ENCODE data around the gene LST1. TPM values are rescaled to one million over a fixed set of nuclear protein-coding genes. Genes with fewer than 3 reads are reported as not detected.

Gene LST1
- total and polyA plus RNA-seq, 2 donors (not counting 1 experiment from before 2014, with no cell fraction given): 7.4 to 30.5 TPM

GRCh38 chr6:31580438-31580740 lies 5.7 kb upstream of the LST1 start:
- Mint-ChIP-seq H3K4me1 (peaks cover 82% of the 10 kb centered on the region), H3K27ac (peak overlapping the region; percentile 99), H3K27me3 (no peaks in the 10 kb centered on the region), H3K4me3 (peak overlapping the region; percentile 98), H3K9me3 (ENCODE audit: insufficient read depth) (no peaks in the 10 kb centered on the region)
- Histone ChIP-seq H3K9me3 (ENCODE audit: control extremely low read depth in 1 of 3, control insufficient read depth in 2 of 3, insufficient read depth in 1 of 3, low read length in 2 of 3) (no peaks in the 10 kb centered on the region), H3K9ac (ENCODE audit: low read length) (peak overlapping the region; percentile 97), H3K4me2 (replicated peaks; ENCODE audit: low read depth, low read length, poor library complexity, severe bottlenecking) (peak overlapping the region; percentile 88), H3K4me1 (ENCODE audit: control insufficient read depth in 2 of 2, insufficient read depth in 2 of 2, low read length in 2 of 2) (peaks cover 66 to 83% of the 10 kb centered on the region in 2 donors), H2AFZ (ENCODE audit: insufficient read depth, low read depth, low read length, poor library complexity, severe bottlenecking) (peak overlapping the region; percentile 55), H3K79me2 (ENCODE audit: control insufficient read depth, insufficient read depth, low read length) (peaks cover 79% of the 10 kb centered on the region), H3K4me3 (ENCODE audit: control extremely low read depth in 1 of 5, extremely low read depth in 1 of 5, insufficient read depth in 1 of 5, low read depth in 2 of 5, low read length in 4 of 5) (peak overlapping the region; percentile 51 to 100 (median 85)), H3K27ac (ENCODE audit: low read length in 2 of 2) (peak overlapping the region; percentile 95 to 97), H4K20me1 (ENCODE audit: control insufficient read depth, insufficient read depth, low read length, poor library complexity, severe bottlenecking) (peaks cover 33% of the 10 kb centered on the region), H3K27me3 (replicated peaks in 1 of 4; ENCODE audit: control extremely low read depth in 1 of 4, control insufficient read depth in 3 of 4, insufficient read depth in 4 of 4, low read length in 3 of 4) (no peaks in the 10 kb centered on the region), H3K36me3 (replicated peaks in 1 of 2; ENCODE audit: control extremely low read depth in 1 of 2, control insufficient read depth in 1 of 2, extremely low read depth in 1 of 2, insufficient read depth in 2 of 2, low read length in 1 of 2) (peaks cover 2 to 39% of the 10 kb centered on the region in 2 experiments)
- intact Hi-C loops (cut with micrococcal nuclease): loop anchor here (1.0 to 2.0 kb wide), 2 partner anchors 22 to 29 kb away; no protein-coding TSS in a partner anchor
- DNase-seq (no peak), ATAC-seq (ENCODE audit: low read depth) (no peak)
- WGBS (ENCODE audit: insufficient coverage): 32% methylated on average over 11 of the region's 11 CpGs
- POLR2A ChIA-PET: interaction anchor here (0.6 to 42.6 kb wide), 9 partner anchors 4 to 934 kb away, joined by 3 to 1450 read pairs (median 7); partner anchors contain the start of genes ATP6V1G2, DDX39B, LSM2 and LST1
- TF ChIP-seq EZH2 (IDR thresholded peaks at IDR 0.05; ENCODE audit: borderline replicate concordance, insufficient read depth, low read depth, low read length, poor library complexity, severe bottlenecking): no peak
- no peak for TF ChIP-seq CTCF (IDR thresholded peaks at IDR 0.05)
- CTCF ChIA-PET: interaction anchor here (0.8 to 35.3 kb wide), 8 partner anchors 15 to 252 kb away, joined by 3 to 2241 read pairs (median 6); partner anchors contain the start of genes ATP6V1G2, DDX39B, LST1 and LTA

GRCh38 chr6:31580807-31581433 lies 5.2 kb upstream of the LST1 start:
- intact Hi-C loops (cut with micrococcal nuclease): loop anchor here (1.0 to 2.0 kb wide), 4 partner anchors 9 to 30 kb away; partner anchors contain the start of gene LTA
- peaks cover 29% of the 10 kb centered on the region for H4K20me1 ChIP-seq (ENCODE audit: control insufficient read depth, insufficient read depth, low read length, poor library complexity, severe bottlenecking)
- peak overlapping the region; percentile 97 for H3K9ac ChIP-seq (ENCODE audit: low read length)
- Mint-ChIP-seq H3K9me3 (ENCODE audit: insufficient read depth) (no peaks in the 10 kb centered on the region), H3K4me3 (peak overlapping the region; percentile 98), H3K4me1 (peaks cover 82% of the 10 kb centered on the region), H3K27me3 (no peaks in the 10 kb centered on the region), H3K27ac (peak overlapping the region; percentile 99)
- under 1% methylated on average over 62 of the region's 62 CpGs for WGBS (ENCODE audit: insufficient coverage)
- H2AFZ ChIP-seq (ENCODE audit: insufficient read depth, low read depth, low read length, poor library complexity, severe bottlenecking): peak overlapping the region; percentile 55
- H3K9me3 ChIP-seq (ENCODE audit: control extremely low read depth in 1 of 3, control insufficient read depth in 2 of 3, insufficient read depth in 1 of 3, low read length in 2 of 3): no peaks in the 10 kb centered on the region
- ChIA-PET POLR2A (interaction anchor here (0.7 to 42.6 kb wide), 9 partner anchors 4 to 226 kb away, joined by 3 to 1450 read pairs (median 6); partner anchors contain the start of genes ATP6V1G2, BAG6, DDX39B and LSM2), CTCF (interaction anchor here (0.8 to 35.3 kb wide), 8 partner anchors 14 to 252 kb away, joined by 3 to 2241 read pairs (median 6); partner anchors contain the start of genes ATP6V1G2, DDX39B, LST1 and LTA)
- H3K36me3 ChIP-seq (replicated peaks in 1 of 2; ENCODE audit: control extremely low read depth in 1 of 2, control insufficient read depth in 1 of 2, extremely low read depth in 1 of 2, insufficient read depth in 2 of 2, low read length in 1 of 2): peaks cover 2 to 39% of the 10 kb centered on the region in 2 experiments
- H3K4me2 ChIP-seq (replicated peaks; ENCODE audit: low read depth, low read length, poor library complexity, severe bottlenecking): peak overlapping the region; percentile 88
- no peaks in the 10 kb centered on the region for H3K27me3 ChIP-seq (replicated peaks in 1 of 4; ENCODE audit: control extremely low read depth in 1 of 4, control insufficient read depth in 3 of 4, insufficient read depth in 4 of 4, low read length in 3 of 4)
- H3K79me2 ChIP-seq (ENCODE audit: control insufficient read depth, insufficient read depth, low read length): peaks cover 74% of the 10 kb centered on the region
- peaks cover 71 to 83% of the 10 kb centered on the region in 2 donors for H3K4me1 ChIP-seq (ENCODE audit: control insufficient read depth in 2 of 2, insufficient read depth in 2 of 2, low read length in 2 of 2)
- TF ChIP-seq CTCF (IDR thresholded peaks at IDR 0.05) (peak; percentile 99), EZH2 (IDR thresholded peaks at IDR 0.05; ENCODE audit: borderline replicate concordance, insufficient read depth, low read depth, low read length, poor library complexity, severe bottlenecking) (no peak)
- H3K4me3 ChIP-seq (ENCODE audit: control extremely low read depth in 1 of 5, extremely low read depth in 1 of 5, insufficient read depth in 1 of 5, low read depth in 2 of 5, low read length in 4 of 5): peak overlapping the region; percentile 83 to 100 (median 96)
- DNase-seq (peak; percentile 89), ATAC-seq (ENCODE audit: low read depth) (peak; percentile 62)
- H3K27ac ChIP-seq (ENCODE audit: low read length in 2 of 2): peak overlapping the region; percentile 95 to 97

Data from B cell (primary cell).